ENCODE data around the gene PPIP5K2.

The PPIP5K2 gene

GRCh38 chr5:103207011-103207410 is 86.9 kb downstream of the PPIP5K2 start:
- TF ChIP-seq CTCF (IDR thresholded peaks at IDR 0.05; ENCODE audit: poor library complexity, severe bottlenecking): no peak
- H3K36me3 ChIP-seq (ENCODE audit: low read depth): peaks cover 4% of the 10 kb centered on the region
- DNase-seq (ENCODE audit: low spot score): no peak
- no peak overlapping the region for H3K27ac ChIP-seq (ENCODE audit: poor library complexity, severe bottlenecking)
- H3K4me1 ChIP-seq (ENCODE audit: insufficient read depth, poor library complexity, severe bottlenecking): no peaks in the 10 kb centered on the region
- no peak for ATAC-seq (ENCODE audit: low read depth)
- no peaks in the 10 kb centered on the region for H3K27me3 ChIP-seq (ENCODE audit: insufficient read depth, poor library complexity, severe bottlenecking)
- H3K9me3 ChIP-seq (ENCODE audit: severe bottlenecking): no peaks in the 10 kb centered on the region
- no peak overlapping the region for H3K4me3 ChIP-seq (ENCODE audit: severe bottlenecking)

GRCh38 chr5:103207653-103208052 is 87.6 kb downstream of the PPIP5K2 start:
- no peaks in the 10 kb centered on the region for H3K27me3 ChIP-seq (ENCODE audit: insufficient read depth, poor library complexity, severe bottlenecking)
- no peak for TF ChIP-seq CTCF (IDR thresholded peaks at IDR 0.05; ENCODE audit: poor library complexity, severe bottlenecking)
- ATAC-seq (ENCODE audit: low read depth) (no peak), DNase-seq (ENCODE audit: low spot score) (no peak)
- no peak overlapping the region for H3K4me3 ChIP-seq (ENCODE audit: severe bottlenecking)
- no peaks in the 10 kb centered on the region for H3K4me1 ChIP-seq (ENCODE audit: insufficient read depth, poor library complexity, severe bottlenecking)
- H3K27ac ChIP-seq (ENCODE audit: poor library complexity, severe bottlenecking): no peak overlapping the region
- H3K36me3 ChIP-seq (ENCODE audit: low read depth): no peaks in the 10 kb centered on the region; the same call in 1 of the 2 replicates
- H3K9me3 ChIP-seq (ENCODE audit: severe bottlenecking): no peaks in the 10 kb centered on the region

- Histone ChIP-seq H3K4me1 (ENCODE audit: insufficient read depth, poor library complexity, severe bottlenecking) (no peaks in the 10 kb centered on the region), H3K36me3 (ENCODE audit: low read depth) (no peaks in the 10 kb centered on the region; the same call in 1 of the 2 replicates), H3K27me3 (ENCODE audit: insufficient read depth, poor library complexity, severe bottlenecking) (no peaks in the 10 kb centered on the region), H3K27ac (ENCODE audit: poor library complexity, severe bottlenecking) (no peak overlapping the region), H3K9me3 (ENCODE audit: severe bottlenecking) (no peaks in the 10 kb centered on the region), H3K4me3 (ENCODE audit: severe bottlenecking) (no peak overlapping the region)
- TF ChIP-seq CTCF (IDR thresholded peaks at IDR 0.05; ENCODE audit: poor library complexity, severe bottlenecking): no peak
- ATAC-seq (ENCODE audit: low read depth): no peak
- DNase-seq (ENCODE audit: low spot score): no peak
Measured at GRCh38 chr5:103208460-103208859, 88.4 kb downstream of the PPIP5K2 start.

- Histone ChIP-seq H3K4me3 (ENCODE audit: severe bottlenecking) (no peak overlapping the region), H3K9me3 (ENCODE audit: severe bottlenecking) (no peaks in the 10 kb centered on the region), H3K36me3 (ENCODE audit: low read depth) (no peaks in the 10 kb centered on the region; the same call in 1 of the 2 replicates), H3K27ac (ENCODE audit: poor library complexity, severe bottlenecking) (no peak overlapping the region), H3K4me1 (ENCODE audit: insufficient read depth, poor library complexity, severe bottlenecking) (no peaks in the 10 kb centered on the region), H3K27me3 (ENCODE audit: insufficient read depth, poor library complexity, severe bottlenecking) (no peaks in the 10 kb centered on the region)
- no peak for DNase-seq (ENCODE audit: low spot score)
- no peak for TF ChIP-seq CTCF (IDR thresholded peaks at IDR 0.05; ENCODE audit: poor library complexity, severe bottlenecking)
- ATAC-seq (ENCODE audit: low read depth): no peak
Measured at GRCh38 chr5:103209065-103209464, 89.0 kb downstream of the PPIP5K2 start.

GRCh38 chr5:103210952-103211351 is 90.9 kb downstream of the PPIP5K2 start:
- no peaks in the 10 kb centered on the region for H3K9me3 ChIP-seq (ENCODE audit: severe bottlenecking)
- DNase-seq (ENCODE audit: low spot score) (no peak), ATAC-seq (ENCODE audit: low read depth) (no peak)
- no peak overlapping the region for H3K4me3 ChIP-seq (ENCODE audit: severe bottlenecking)
- no peaks in the 10 kb centered on the region for H3K36me3 ChIP-seq (ENCODE audit: low read depth)
- no peaks in the 10 kb centered on the region for H3K27me3 ChIP-seq (ENCODE audit: insufficient read depth, poor library complexity, severe bottlenecking)
- H3K27ac ChIP-seq (ENCODE audit: poor library complexity, severe bottlenecking): no peak overlapping the region
- no peak for TF ChIP-seq CTCF (IDR thresholded peaks at IDR 0.05; ENCODE audit: poor library complexity, severe bottlenecking)
- H3K4me1 ChIP-seq (ENCODE audit: insufficient read depth, poor library complexity, severe bottlenecking): no peaks in the 10 kb centered on the region

Data from RWPE2 (cell line).